Neuronal stem cell (in vitro differentiated cells): Measurements from ENCODE around the gene RBM20.

Source experiments
- DNase-seq: peaks from one replicate; pipeline ENCODE4 v3.0.0-alpha.2; 2013; ENCODE audit warnings: low spot score
- H2AFZ ChIP-seq: one replicate; pipeline ENCODE4 v1.6.1; 2013; ENCODE audit warnings: mild to moderate bottlenecking, low read length, inconsistent platforms
- H2AK5ac ChIP-seq: 2 replicates; pipeline ENCODE4 v1.6.1; 2013; ENCODE audit warnings: low read depth, mild to moderate bottlenecking, inconsistent platforms, low read length, moderate library complexity, mixed read lengths
- H2BK120ac ChIP-seq: 2 replicates; pipeline ENCODE4 v1.6.1; 2013; ENCODE audit warnings: low read depth, mild to moderate bottlenecking, inconsistent platforms, low read length, moderate library complexity, mixed read lengths
- H2BK12ac ChIP-seq: one replicate; pipeline ENCODE4 v1.6.1; 2013; ENCODE audit warnings: low read length, inconsistent platforms
- H2BK15ac ChIP-seq: 2 replicates; pipeline ENCODE4 v1.6.1; 2013; ENCODE audit warnings: mild to moderate bottlenecking, low read length, inconsistent platforms, mixed read lengths
- H2BK5ac ChIP-seq: one replicate; pipeline ENCODE4 v1.6.1; 2013; ENCODE audit warnings: inconsistent platforms, mild to moderate bottlenecking, low read length, moderate library complexity
- H3K14ac ChIP-seq: one replicate; pipeline ENCODE4 v1.6.1; 2013; ENCODE audit warnings: low read length, inconsistent platforms
- H3K18ac ChIP-seq: 2 replicates; pipeline ENCODE4 v1.6.1; 2013; ENCODE audit warnings: low read length, inconsistent platforms
- H3K23ac ChIP-seq: 2 replicates; pipeline ENCODE4 v1.6.1; 2013; ENCODE audit warnings: low read depth, mild to moderate bottlenecking, mixed read lengths, low read length, inconsistent platforms; ENCODE audit not compliant: poor library complexity
- H3K27ac ChIP-seq: replicated peaks from 3 replicates; pipeline ENCODE4 v1.5.1; 2013; ENCODE audit warnings: low read length, inconsistent platforms
- H3K27me3 ChIP-seq, 3 experiments: 2 replicates each; pipeline ENCODE4 v1.6.1; 2013; ENCODE audit warnings: low read length in 3 of 3, mild to moderate bottlenecking in 2 of 3, inconsistent platforms in 1 of 3, low read depth in 1 of 3, mixed read lengths in 1 of 3, moderate library complexity in 1 of 3; ENCODE audit not compliant: control insufficient read depth in 3 of 3, insufficient read depth in 3 of 3
- H3K36me3 ChIP-seq, 2 donors: replicated peaks in 1 of 2; 2 replicates each; pipeline ENCODE4 v1.6.1; 2013; ENCODE audit warnings: low read length in 2 of 2; ENCODE audit not compliant: control insufficient read depth in 2 of 2, insufficient read depth in 2 of 2
- H3K4ac ChIP-seq: 2 replicates; pipeline ENCODE4 v1.6.1; 2013; ENCODE audit warnings: inconsistent platforms, mild to moderate bottlenecking, low read length, moderate library complexity
- H3K4me1 ChIP-seq, 2 donors: 1 replicate in 1 of 2; 2 replicates in 1 of 2; pipeline ENCODE4 v1.6.1; 2013; ENCODE audit warnings: low read length in 2 of 2, low read depth in 1 of 2; ENCODE audit not compliant: control insufficient read depth in 2 of 2, insufficient read depth in 1 of 2
- H3K4me2 ChIP-seq: one replicate; pipeline ENCODE4 v1.6.1; 2013; ENCODE audit warnings: mild to moderate bottlenecking, low read length, inconsistent platforms; ENCODE audit not compliant: insufficient read depth, poor library complexity, severe bottlenecking
- H3K4me3 ChIP-seq, 2 donors: 2 replicates each; pipeline ENCODE4 v1.5.1; 2013; ENCODE audit warnings: low read length in 2 of 2, mild to moderate bottlenecking in 2 of 2, inconsistent platforms in 1 of 2, moderate library complexity in 1 of 2
- H3K79me1 ChIP-seq: one replicate; pipeline ENCODE4 v1.6.1; 2013; ENCODE audit warnings: low read depth, mild to moderate bottlenecking, inconsistent platforms, low read length, moderate library complexity
- H3K9ac ChIP-seq: one replicate; pipeline ENCODE4 v1.6.1; 2013; ENCODE audit warnings: mild to moderate bottlenecking, low read depth, low read length, inconsistent platforms; ENCODE audit not compliant: poor library complexity
- H3K9me3 ChIP-seq, 2 donors: replicated peaks in 1 of 2; 2 replicates each; pipeline versions ENCODE3 to v1.6.1; 2013; ENCODE audit warnings: low read length in 2 of 2, mild to moderate bottlenecking in 2 of 2, inconsistent platforms in 1 of 2, low read depth in 1 of 2, mixed read lengths in 1 of 2, moderate library complexity in 1 of 2; ENCODE audit not compliant: control insufficient read depth in 2 of 2, insufficient read depth in 1 of 2
- H4K8ac ChIP-seq: one replicate; pipeline ENCODE4 v1.6.1; 2013; ENCODE audit warnings: low read depth, mild to moderate bottlenecking, inconsistent platforms, low read length, moderate library complexity
- H4K91ac ChIP-seq: one replicate; pipeline ENCODE4 v1.6.1; 2013; ENCODE audit warnings: low read length, low read depth, mild to moderate bottlenecking, inconsistent platforms; ENCODE audit not compliant: poor library complexity
- WGBS, 2 donors: extraction: QIAGEN DNeasy Blood & Tissue Kit; methylation state at CpG; one replicate each; pipeline ENCODE4 v1.1.7; 2013; ENCODE audit warnings: missing lambda C conversion rate in 2 of 2, mixed read lengths in 1 of 2; ENCODE audit not compliant: insufficient read length in 2 of 2, insufficient replicate concordance in 1 of 2; ENCODE audit errors: extremely low coverage in 2 of 2; 5-methylcytosine and 5-hydroxymethylcytosine counted together

The RBM20 gene

DNA sequence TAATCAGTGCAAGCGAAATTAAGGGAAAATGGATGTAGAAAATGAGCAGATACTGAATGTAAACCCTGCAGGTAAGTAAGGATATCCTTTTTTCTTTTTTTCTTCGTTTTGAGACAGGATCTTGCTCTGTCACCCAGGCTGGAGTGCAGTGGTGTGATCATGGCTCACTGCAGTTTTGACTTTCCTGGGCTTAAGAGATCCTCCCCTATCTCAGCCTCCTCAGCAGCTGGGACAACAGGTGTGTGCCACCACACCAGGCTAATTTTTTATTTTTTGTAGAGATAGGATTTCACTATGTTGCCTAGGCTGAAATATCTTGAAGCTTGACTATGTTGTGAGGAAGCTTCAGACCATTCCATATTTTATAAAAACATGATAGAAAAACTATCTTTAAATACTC lies 231.9 kb downstream of the RBM20 start:
- Histone ChIP-seq H3K4me1 (peaks cover 3 to 9% of the 10 kb centered on the region in 2 donors), H2AFZ (no peak overlapping the region), H3K4me3 (no peak overlapping the region), H3K4ac (no peak overlapping the region), H3K23ac (no peak overlapping the region), H2BK120ac (no peak overlapping the region), H4K8ac (no peak overlapping the region), H2BK15ac (no peak overlapping the region), H3K27me3 (no peaks in the 10 kb centered on the region), H3K4me2 (no peak overlapping the region), H2BK12ac (no peak overlapping the region), H3K79me1 (no peaks in the 10 kb centered on the region), H3K36me3 (peaks cover 4 to 52% of the 10 kb centered on the region in 2 donors), H3K14ac (no peak overlapping the region), H3K9me3 (no peaks in the 10 kb centered on the region), H3K9ac (no peak overlapping the region), H2BK5ac (no peak overlapping the region), H4K91ac (no peak overlapping the region), H3K18ac (no peak overlapping the region), H3K27ac (no peak overlapping the region), H2AK5ac (no peak overlapping the region)
- DNase-seq: no peak
- WGBS, 2 donors: no CpG with 5 or more reads among the region's 2 CpGs

DNA sequence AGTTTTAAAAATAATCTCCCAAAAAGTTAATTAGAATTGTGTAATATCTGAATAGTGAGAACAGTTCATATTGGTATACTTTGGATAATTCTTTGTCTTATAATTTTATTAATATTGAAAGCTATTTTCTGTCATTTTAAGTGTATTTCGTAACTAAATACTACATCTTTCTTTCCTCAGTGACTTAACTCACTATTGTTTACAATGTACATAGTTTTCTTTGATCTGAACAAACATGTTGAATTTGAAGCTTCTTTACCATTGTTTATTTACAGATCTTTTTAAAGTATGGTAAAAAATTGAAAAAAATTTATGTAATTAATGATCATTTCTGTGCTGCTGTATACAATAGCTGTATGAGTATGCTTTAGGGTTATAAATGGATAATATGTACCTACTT lies 232.7 kb downstream of the RBM20 start:
- Histone ChIP-seq H2AFZ (no peak overlapping the region), H3K4ac (no peak overlapping the region), H2BK120ac (no peak overlapping the region), H3K4me1 (peaks cover 0 to 5% of the 10 kb centered on the region in 2 donors), H3K27ac (no peak overlapping the region), H3K79me1 (no peaks in the 10 kb centered on the region), H4K8ac (no peak overlapping the region), H2BK15ac (no peak overlapping the region), H3K9ac (no peak overlapping the region), H3K14ac (no peak overlapping the region), H2AK5ac (no peak overlapping the region), H3K27me3 (no peaks in the 10 kb centered on the region), H3K4me2 (no peak overlapping the region), H3K4me3 (no peak overlapping the region), H3K18ac (no peak overlapping the region), H4K91ac (no peak overlapping the region), H3K9me3 (no peaks in the 10 kb centered on the region), H2BK5ac (no peak overlapping the region), H3K36me3 (peaks cover 4 to 60% of the 10 kb centered on the region in 2 donors), H3K23ac (no peak overlapping the region), H2BK12ac (no peak overlapping the region)
- no CpG with 5 or more reads among the region's 1 CpG for WGBS, 2 donors
- no peak for DNase-seq

DNA sequence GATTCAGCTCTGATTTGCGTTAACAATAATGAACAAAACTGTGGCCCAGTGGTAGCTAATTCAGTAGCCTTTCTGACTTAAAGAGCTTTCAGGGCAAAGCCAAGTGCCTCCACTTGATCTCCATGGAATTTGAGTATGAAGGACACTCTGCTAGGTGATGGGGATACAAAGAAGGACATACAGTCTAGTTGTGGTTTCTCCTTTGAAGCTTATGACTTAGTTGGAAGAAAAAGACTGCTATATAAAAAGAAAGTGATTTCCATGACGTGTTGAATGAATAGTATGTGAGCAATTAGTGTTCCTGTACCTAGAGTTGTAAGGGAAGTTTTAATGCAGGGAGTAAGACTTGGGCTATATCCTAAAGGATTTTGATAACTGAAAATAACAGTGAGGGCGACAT lies 235.9 kb downstream of the RBM20 start:
- H2BK15ac ChIP-seq: no peak overlapping the region
- no peak overlapping the region for H3K4me3 ChIP-seq
- no peaks in the 10 kb centered on the region for H3K9me3 ChIP-seq
- H3K36me3 ChIP-seq: peaks cover 5 to 92% of the 10 kb centered on the region in 2 donors
- WGBS, 2 donors: no CpG with 5 or more reads among the region's 3 CpGs
- no peak overlapping the region for H2BK5ac ChIP-seq
- no peak overlapping the region for H2AK5ac ChIP-seq
- no peak overlapping the region for H3K9ac ChIP-seq
- H3K27me3 ChIP-seq: no peaks in the 10 kb centered on the region
- no peak overlapping the region for H4K8ac ChIP-seq
- H3K4ac ChIP-seq: no peak overlapping the region
- H2AFZ ChIP-seq: no peak overlapping the region
- H3K14ac ChIP-seq: no peak overlapping the region
- H2BK12ac ChIP-seq: no peak overlapping the region
- H3K4me1 ChIP-seq: no peaks in the 10 kb centered on the region
- H3K18ac ChIP-seq: no peak overlapping the region
- no peak overlapping the region for H3K27ac ChIP-seq
- no peak overlapping the region for H3K4me2 ChIP-seq
- no peaks in the 10 kb centered on the region for H3K79me1 ChIP-seq
- H4K91ac ChIP-seq: no peak overlapping the region
- no peak for DNase-seq
- no peak overlapping the region for H2BK120ac ChIP-seq
- H3K23ac ChIP-seq: no peak overlapping the region

DNA sequence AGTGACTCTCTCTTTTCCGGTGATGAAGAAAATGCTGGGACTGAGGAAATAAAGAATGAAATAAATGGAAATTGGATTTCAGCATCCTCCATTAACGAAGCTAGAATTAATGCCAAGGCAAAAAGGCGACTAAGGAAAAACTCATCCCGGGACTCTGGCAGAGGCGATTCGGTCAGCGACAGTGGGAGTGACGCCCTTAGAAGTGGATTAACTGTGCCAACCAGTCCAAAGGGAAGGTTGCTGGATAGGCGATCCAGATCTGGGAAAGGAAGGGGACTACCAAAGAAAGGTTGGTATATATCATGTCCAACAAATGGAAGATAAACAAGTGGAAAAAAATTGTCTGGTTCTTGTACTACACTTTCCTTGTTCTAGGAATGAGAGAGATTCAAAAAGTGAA lies 237.1 kb downstream of the RBM20 start:
- no peak overlapping the region for H3K4ac ChIP-seq
- no CpG with 5 or more reads among the region's 9 CpGs for WGBS, 2 donors

More for the DNA sequence above, 237.1 kb downstream of the RBM20 start:
- H2AFZ ChIP-seq: no peak overlapping the region
- no peaks in the 10 kb centered on the region for H3K27me3 ChIP-seq
- H2BK15ac ChIP-seq: no peak overlapping the region
- H4K8ac ChIP-seq: no peak overlapping the region
- H2BK5ac ChIP-seq: no peak overlapping the region
- no peaks in the 10 kb centered on the region for H3K9me3 ChIP-seq
- DNase-seq: no peak
- H3K14ac ChIP-seq: no peak overlapping the region
- no peak overlapping the region for H3K23ac ChIP-seq
- no peaks in the 10 kb centered on the region for H3K79me1 ChIP-seq
- no peak overlapping the region for H2AK5ac ChIP-seq
- no peak overlapping the region for H4K91ac ChIP-seq
- H3K4me1 ChIP-seq: no peaks in the 10 kb centered on the region
- H3K18ac ChIP-seq: no peak overlapping the region
- no peak overlapping the region for H2BK120ac ChIP-seq
- H3K9ac ChIP-seq: no peak overlapping the region
- no peak overlapping the region for H3K4me3 ChIP-seq
- H2BK12ac ChIP-seq: no peak overlapping the region
- H3K36me3 ChIP-seq: peaks cover 3 to 98% of the 10 kb centered on the region in 2 donors
- no peak overlapping the region for H3K27ac ChIP-seq
- no peak overlapping the region for H3K4me2 ChIP-seq
